GM13976 (cell line): ENCODE measurements around the gene VCX.
"Not testable (repeated sequence)": the region's sequence is repeated elsewhere in the genome, so short reads cannot be mapped to it uniquely, and the experiment has no call there.

Experiments
- DNase-seq: peaks from one replicate; pipeline ENCODE4 v3.0.0; 2012; ENCODE audit warnings: low spot score
- in situ Hi-C: fragments of 300-500 bp; cut with MboI; formaldehyde crosslinking; loops from one replicate; pipeline ENCODE4 v1.12.0; 2022; ENCODE audit warnings: low sequenced_read_pairs, mixed read lengths, inconsistent platforms; ENCODE audit not compliant: unreplicated experiment
- TF ChIP-seq, protein P1 (sequence below): IDR thresholded peaks from 2 replicates; pipeline ENCODE4 v1.5.1; 2012; ENCODE audit warnings: borderline replicate concordance, mild to moderate bottlenecking; ENCODE audit not compliant: insufficient read depth; ENCODE audit errors: extremely low read depth, missing control alignments, control extremely low read depth

VCX gene

GRCh38 chrX:7842871-7843270 is at the start of gene VCX:
VCX (plus strand) TSS chrX:7843171; CDS start chrX:7843204, 33 bp downstream.
- in situ Hi-C loops, DNase-seq: not testable (repeated sequence)

- in situ Hi-C loops = no loop called here
- TF ChIP-seq, protein P1, sequence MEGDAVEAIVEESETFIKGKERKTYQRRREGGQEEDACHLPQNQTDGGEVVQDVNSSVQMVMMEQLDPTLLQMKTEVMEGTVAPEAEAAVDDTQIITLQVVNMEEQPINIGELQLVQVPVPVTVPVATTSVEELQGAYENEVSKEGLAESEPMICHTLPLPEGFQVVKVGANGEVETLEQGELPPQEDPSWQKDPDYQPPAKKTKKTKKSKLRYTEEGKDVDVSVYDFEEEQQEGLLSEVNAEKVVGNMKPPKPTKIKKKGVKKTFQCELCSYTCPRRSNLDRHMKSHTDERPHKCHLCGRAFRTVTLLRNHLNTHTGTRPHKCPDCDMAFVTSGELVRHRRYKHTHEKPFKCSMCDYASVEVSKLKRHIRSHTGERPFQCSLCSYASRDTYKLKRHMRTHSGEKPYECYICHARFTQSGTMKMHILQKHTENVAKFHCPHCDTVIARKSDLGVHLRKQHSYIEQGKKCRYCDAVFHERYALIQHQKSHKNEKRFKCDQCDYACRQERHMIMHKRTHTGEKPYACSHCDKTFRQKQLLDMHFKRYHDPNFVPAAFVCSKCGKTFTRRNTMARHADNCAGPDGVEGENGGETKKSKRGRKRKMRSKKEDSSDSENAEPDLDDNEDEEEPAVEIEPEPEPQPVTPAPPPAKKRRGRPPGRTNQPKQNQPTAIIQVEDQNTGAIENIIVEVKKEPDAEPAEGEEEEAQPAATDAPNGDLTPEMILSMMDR = no peak
- no peak for DNase-seq
Measured at GRCh38 chrX:7798327-7798726, 44.6 kb upstream of the VCX start.

DNA sequence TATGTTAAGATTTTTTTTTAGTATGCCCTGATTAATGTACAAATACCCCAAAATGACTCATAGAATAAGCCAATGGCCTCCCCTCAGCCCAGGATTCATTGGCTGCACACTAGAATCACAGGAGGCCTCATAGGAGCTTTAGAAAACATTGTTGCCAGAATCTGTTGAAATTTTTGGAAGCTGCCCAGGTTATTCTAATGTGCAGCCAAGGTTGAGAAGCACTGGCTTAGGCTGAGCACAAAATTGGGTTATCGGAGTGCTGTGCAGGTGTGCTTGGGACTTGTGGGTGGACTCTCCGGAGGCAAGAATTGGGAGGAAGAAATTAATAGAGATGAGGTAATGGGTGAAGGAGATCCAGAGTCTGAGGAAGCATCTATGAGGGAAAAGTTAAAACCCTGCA is 41.3 kb upstream of the VCX start:
- TF ChIP-seq, protein P1 = no peak
- no peak for DNase-seq
- in situ Hi-C loops = no loop called here

- in situ Hi-C loops = no loop called here
- TF ChIP-seq, protein P1 = no peak
- DNase-seq = no peak
Measured at GRCh38 chrX:7815166-7815805, 27.7 kb upstream of the VCX start.

DNA sequence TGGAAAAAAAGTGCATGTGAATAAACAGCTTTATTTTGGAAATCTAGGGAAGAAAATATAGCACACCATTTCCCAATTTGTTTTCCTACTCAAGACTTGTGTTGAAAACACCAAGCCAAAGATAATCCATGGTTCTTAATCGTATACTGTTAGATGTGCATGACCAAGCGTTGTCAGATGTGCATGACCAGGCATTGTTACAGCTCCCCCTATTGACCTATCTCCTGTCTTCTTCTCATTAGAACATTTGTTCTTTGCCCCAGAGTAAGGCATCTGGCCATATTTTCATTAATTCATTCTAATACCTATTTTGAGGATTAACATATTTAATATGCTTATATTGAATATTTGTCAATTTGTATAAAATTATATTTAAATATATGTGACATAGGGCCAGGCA is 14.4 kb upstream of the VCX start:
- in situ Hi-C loops = no loop called here
- peak; percentile 3 for DNase-seq
- TF ChIP-seq, protein P1 = peak; percentile 40

DNA sequence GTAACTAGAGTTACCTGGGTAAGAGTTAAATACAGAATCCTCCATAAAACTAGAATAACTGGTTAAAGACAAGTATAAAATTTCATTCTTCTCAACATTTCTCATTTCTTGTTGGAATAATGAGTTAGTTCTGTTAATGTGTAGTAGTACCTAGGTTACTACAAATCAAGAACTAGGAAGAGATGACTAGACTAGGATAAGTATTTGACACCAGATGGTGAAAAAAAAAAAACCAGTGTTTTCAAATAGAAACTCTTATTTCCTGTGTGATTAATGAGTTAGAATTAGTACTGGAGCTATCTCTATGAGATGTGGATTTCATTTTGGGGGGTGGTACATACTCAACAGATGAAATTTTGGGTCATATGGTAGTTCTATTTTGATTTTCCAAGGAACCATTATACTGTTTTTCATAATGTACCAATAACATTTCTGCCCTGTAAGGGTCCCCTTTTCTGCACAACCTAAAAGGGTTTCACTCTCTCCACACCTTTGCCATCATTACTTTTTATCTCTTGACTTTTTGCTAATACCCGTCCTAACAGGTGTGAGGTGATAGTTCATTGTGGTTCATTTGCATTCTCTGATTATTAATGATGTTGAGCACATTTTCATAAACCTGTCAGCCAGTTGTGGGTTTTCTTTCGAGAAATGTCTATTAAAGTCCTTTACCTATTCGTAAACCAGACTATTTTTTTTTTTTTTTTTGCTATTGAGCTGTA is 1.7 kb upstream of the VCX start:
- no peak for DNase-seq
- TF ChIP-seq, protein P1 = no peak
- in situ Hi-C loops = no loop called here

DNA sequence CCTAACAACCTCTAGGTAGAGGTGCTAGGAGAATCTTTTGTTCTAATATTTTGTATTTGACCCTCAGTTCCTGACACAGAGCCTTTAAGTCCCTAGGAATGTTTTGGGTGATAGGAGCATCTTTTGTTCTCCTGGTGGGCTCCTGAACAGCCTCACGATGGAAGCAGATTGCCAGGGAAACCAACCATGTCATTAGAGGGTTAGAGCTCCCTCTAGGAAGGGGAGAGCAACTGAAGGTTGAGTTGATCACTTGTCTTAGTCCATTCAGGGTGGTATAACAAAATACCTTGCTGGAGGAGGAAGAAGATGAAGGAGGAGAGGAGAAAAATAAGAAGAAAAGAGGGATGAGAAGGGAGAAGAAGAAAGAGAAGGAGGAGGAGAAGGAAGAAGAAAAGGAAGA is 9.2 kb downstream of the VCX start:
- TF ChIP-seq, protein P1 = no peak
- in situ Hi-C loops = no loop called here
- no peak for DNase-seq
